ENCODE measurements around the gene SDF4. TPM values are rescaled to one million over a fixed set of nuclear protein-coding genes. Genes with fewer than 3 reads are reported as not detected.

Gene SDF4
- total and polyA plus RNA-seq, 2 of the 4 experiments (the other 2 are of a cell fraction): 57.0 to 250 TPM

- peaks cover 41% of the 10 kb centered on the region for H3K4me1 ChIP-seq (ENCODE audit: control insufficient read depth, insufficient read depth, low read length)
- H3K4me3 ChIP-seq (ENCODE audit: insufficient read depth, low read depth, low read length): no peak overlapping the region
- H3K9me1 ChIP-seq (ENCODE audit: insufficient read depth, low read length): peaks cover 32% of the 10 kb centered on the region
- H3K56ac ChIP-seq (ENCODE audit: extremely low read depth, insufficient read depth, low read length): no peak overlapping the region
- no peak overlapping the region for H2BK5ac ChIP-seq (ENCODE audit: low read depth, low read length, poor library complexity, severe bottlenecking)
- no peak overlapping the region for H3K4me2 ChIP-seq (ENCODE audit: low read depth, low read length)
- no TSS peak for BruUV-seq (replicated peaks)
- in situ Hi-C loops (cut with MboI; ENCODE audit: low sequenced_read_pairs): no loop called here
- H2BK20ac ChIP-seq (ENCODE audit: low read depth, low read length): no peak overlapping the region
- no peak overlapping the region for H3K14ac ChIP-seq (replicated peaks; ENCODE audit: low read depth, low read length)
- CTCF ChIA-PET: interaction anchor here (0.6 kb wide), 1 partner anchor 313 kb away, joined by 3 read pairs; no protein-coding TSS in a partner anchor
- no peak overlapping the region for H2BK15ac ChIP-seq (ENCODE audit: low read depth, low read length)
- peaks cover 16 to 52% of the 10 kb centered on the region in 2 experiments for H3K79me1 ChIP-seq (ENCODE audit: low read depth in 1 of 2, low read length in 2 of 2)
- no peak overlapping the region for H2AFZ ChIP-seq (replicated peaks; ENCODE audit: low read length, poor library complexity)
- 100% methylated on average over 5 of the region's 13 CpGs; no CpG with 5 or more reads in 1 of the 2 experiments for WGBS, 2 experiments (ENCODE audit: extremely low coverage in 2 of 2, insufficient read length in 1 of 2)
- peaks cover 47% of the 10 kb centered on the region for H3K36me3 ChIP-seq (ENCODE audit: control insufficient read depth, insufficient read depth, low read length)
- H3K9me3 ChIP-seq (ENCODE audit: control insufficient read depth, insufficient read depth, low read length): no peaks in the 10 kb centered on the region
- peak overlapping the region; percentile 6; the same call in 1 of the 2 replicates for H3K27ac ChIP-seq (ENCODE audit: insufficient read depth, low read length)
- DNase-seq: no peak
- no peak for ATAC-seq (ENCODE audit: low read depth)
- POLR2A ChIA-PET (ENCODE audit: unreplicated experiment): no interaction called here
- intact Hi-C loops (cut with micrococcal nuclease): no loop called here
- TF ChIP-seq RCOR1 (IDR thresholded peaks at IDR 0.05; ENCODE audit: insufficient replicate concordance, low read length) (no peak), MAFK (IDR thresholded peaks at IDR 0.05; ENCODE audit: low read depth, low read length) (no peak), CEBPB (IDR thresholded peaks at IDR 0.05; ENCODE audit: low read depth, low read length) (no peak), FOS (IDR thresholded peaks at IDR 0.05; ENCODE audit: low read depth, low read length) (no peak), USF2 (IDR thresholded peaks at IDR 0.05; ENCODE audit: low read depth, low read length) (no peak), SMC3 (IDR thresholded peaks at IDR 0.05; ENCODE audit: low read depth, low read length) (no peak), RFX5 (IDR thresholded peaks at IDR 0.05; ENCODE audit: low read depth, low read length) (no peak), BHLHE40 (IDR thresholded peaks at IDR 0.05; ENCODE audit: low read depth, low read length) (no peak), CHD1 (IDR thresholded peaks at IDR 0.05; ENCODE audit: low read depth, low read length) (no peak), CTCF (conservative IDR thresholded peaks at IDR 0.05; ENCODE audit: low read depth, low read length) (no peak), MAZ (IDR thresholded peaks at IDR 0.05; ENCODE audit: borderline replicate concordance, low read depth, low read length) (no peak), ELK1 (IDR thresholded peaks at IDR 0.05; ENCODE audit: borderline replicate concordance, low read depth, low read length) (no peak), RAD21 (IDR thresholded peaks at IDR 0.05; ENCODE audit: low read length) (no peak), MXI1 (IDR thresholded peaks at IDR 0.05; ENCODE audit: borderline replicate concordance, low read depth, low read length) (no peak), NFE2L2 (IDR thresholded peaks at IDR 0.05; ENCODE audit: low read depth, low read length) (no peak), POLR2A (IDR thresholded peaks at IDR 0.05; ENCODE audit: low read depth, low read length) (no peak)
- peak overlapping the region; percentile 48; the same call in 1 of the 2 replicates for H3K4ac ChIP-seq (ENCODE audit: low read depth, low read length)
- H4K91ac ChIP-seq (ENCODE audit: insufficient read depth, low read depth, low read length): no peak overlapping the region
- H3K23ac ChIP-seq (ENCODE audit: low read depth, low read length): 0 out of 2 replicates have a peak overlapping the region, but pooled peaks have one; percentile 43
- no peak overlapping the region for H3K9ac ChIP-seq (ENCODE audit: low read depth, low read length)
- H2BK120ac ChIP-seq (ENCODE audit: low read depth, low read length): no peak overlapping the region
- no peak overlapping the region; the same call in 1 of the 2 replicates for H2AK5ac ChIP-seq (ENCODE audit: low read depth, low read length)
- H3K18ac ChIP-seq (ENCODE audit: low read depth, low read length): no peak overlapping the region
- no peak overlapping the region for H4K5ac ChIP-seq (ENCODE audit: low read depth, low read length)
- dilution Hi-C loops (cut with HindIII; ENCODE audit: low sequenced_read_pairs, unreplicated experiment): no loop called here
- H2AK9ac ChIP-seq (replicated peaks; ENCODE audit: low read depth, low read length, poor library complexity): no peak overlapping the region
- no peak overlapping the region; a peak in 1 of 4 replicates for H4K8ac ChIP-seq (ENCODE audit: low read depth in 2 of 2, low read length in 2 of 2)
- no peaks in the 10 kb centered on the region for H3K27me3 ChIP-seq (ENCODE audit: control insufficient read depth, insufficient read depth, low read length)
- peaks cover 28% of the 10 kb centered on the region for H4K20me1 ChIP-seq (ENCODE audit: insufficient read depth, low read length)
Measured at GRCh38 chr1:1268284-1268682, 36.5 kb upstream of the SDF4 start.

All from IMR-90 (cell line).